Stimulated activated CD8-positive, alpha-beta memory T cell treated with anti-CD3 and anti-CD28 coated beads, Interleukin-7, amount 100 ng/mL, for 24 hours (primary cell): Measurements from ENCODE around the gene NHERF2.
"Not testable (repeated sequence)": the region's sequence is repeated elsewhere in the genome, so short reads cannot be mapped to it uniquely, and the experiment has no call there.

ENCODE experiments used
- DNase-seq: peaks from one replicate; pipeline ENCODE4 v3.0.0-alpha.2; 2020; ENCODE audit warnings: low read depth

Gene NHERF2

GRCh38 chr16:2028146-2028545 lies 1.4 kb downstream of the NHERF2 start:
- no peak for DNase-seq

- no peak for DNase-seq
These were observed 2.0 kb downstream of the NHERF2 start for GRCh38 chr16:2028620-2029220.

- no peak for DNase-seq
These were observed 2.6 kb downstream of the NHERF2 start for GRCh38 chr16:2029350-2029749.

- no peak for DNase-seq
These were observed 3.3 kb downstream of the NHERF2 start for GRCh38 chr16:2030036-2030435.

GRCh38 chr16:2031081-2031577 lies 4.4 kb downstream of the NHERF2 start:
- no peak for DNase-seq

- no peak for DNase-seq
These were observed 5.8 kb downstream of the NHERF2 start for GRCh38 chr16:2032285-2033056.

GRCh38 chr16:2033057-2033908 lies 6.6 kb downstream of the NHERF2 start:
- DNase-seq, result no peak

GRCh38 chr16:2033909-2034695 lies 7.4 kb downstream of the NHERF2 start:
- not testable (repeated sequence) for DNase-seq

- no peak for DNase-seq
These were observed 8.2 kb downstream of the NHERF2 start for GRCh38 chr16:2034696-2035430.

- DNase-seq, result no peak
These were observed 8.9 kb downstream of the NHERF2 start for GRCh38 chr16:2035431-2036199.

GRCh38 chr16:2036200-2036966 lies 9.7 kb downstream of the NHERF2 start:
- no peak for DNase-seq

GRCh38 chr16:2037115-2037514 lies 10.4 kb downstream of the NHERF2 start:
- no peak for DNase-seq

- no peak for DNase-seq
These were observed 11.1 kb downstream of the NHERF2 start for GRCh38 chr16:2037647-2038381.

- no peak for DNase-seq
These were observed 11.9 kb downstream of the NHERF2 start for GRCh38 chr16:2038382-2039231.

GRCh38 chr16:2039274-2040031 lies 12.8 kb downstream of the NHERF2 start:
- no peak for DNase-seq

- no peak for DNase-seq
These were observed 13.5 kb downstream of the NHERF2 start for GRCh38 chr16:2040041-2040786.
